A673 (cell line): Measurements from ENCODE around the gene CLDN25. TPM values are rescaled to one million over a fixed set of nuclear protein-coding genes. Genes with fewer than 3 reads are reported as not detected.

Source experiments
- BruUV-seq: library from RNA; stranded (reverse); fragments of 400-500 nt; replicated peaks from 2 replicates; lab custom pipeline; 2021; lab: Mats Ljungman, UMichigan
- CTCF ChIA-PET: fragments of 300-600 bp; sonication (Branson Sonifier 250); formaldehyde crosslinking; loops from one replicate; lab custom pipeline; 2022; ENCODE audit warnings: antibody characterized with exemption; lab: Charles Lee
- POLR2A ChIA-PET: fragments of 300-600 bp; sonication (Branson Sonifier 250); formaldehyde crosslinking; loops from one replicate; lab custom pipeline; 2022; ENCODE audit warnings: antibody characterized with exemption; ENCODE audit not compliant: low non-redundant PET; lab: Charles Lee
- DNase-seq: peaks from one replicate; pipeline ENCODE4 v3.0.0-alpha.2; 2015; ENCODE audit warnings: low spot score
- H3K27ac ChIP-seq: fragments of 200-600 bp; sonication (generic); 2 replicates; pipeline ENCODE4 v1.5.1; 2016; ENCODE audit warnings: mixed run types, low read depth, mild to moderate bottlenecking, mixed read lengths, antibody characterized with exemption, low read length; ENCODE audit not compliant: poor library complexity, severe bottlenecking
- H3K27me3 ChIP-seq: fragments of 200-600 bp; sonication (generic); replicated peaks from 2 replicates; pipeline ENCODE4 v1.6.1; 2017; ENCODE audit warnings: mixed run types, low read depth, mild to moderate bottlenecking, mixed read lengths, antibody characterized with exemption, low read length; ENCODE audit not compliant: insufficient read depth, poor library complexity
- H3K36me3 ChIP-seq: fragments of 200-600 bp; sonication (generic); 2 replicates; pipeline ENCODE4 v1.6.1; 2016; ENCODE audit warnings: mixed run types, mild to moderate bottlenecking, mixed read lengths, antibody characterized with exemption, low read length; ENCODE audit not compliant: insufficient read depth, poor library complexity, severe bottlenecking
- H3K4me1 ChIP-seq: fragments of 200-600 bp; sonication (generic); 2 replicates; pipeline ENCODE4 v1.6.1; 2017; ENCODE audit warnings: mixed run types, mild to moderate bottlenecking, mixed read lengths, antibody characterized with exemption, low read length; ENCODE audit not compliant: insufficient read depth, poor library complexity, severe bottlenecking
- H3K4me3 ChIP-seq: fragments of 200-600 bp; sonication (generic); 2 replicates; pipeline ENCODE4 v1.5.1; 2016; ENCODE audit warnings: low read depth, mixed run types, mild to moderate bottlenecking, mixed read lengths, low read length; ENCODE audit not compliant: poor library complexity, severe bottlenecking
- H3K9me3 ChIP-seq: fragments of 200-600 bp; sonication (generic); 2 replicates; pipeline ENCODE4 v1.6.1; 2016; ENCODE audit warnings: mixed run types, low read depth, mild to moderate bottlenecking, mixed read lengths, antibody characterized with exemption, low read length; ENCODE audit not compliant: poor library complexity, severe bottlenecking
- CTCF ChIP-seq: fragments of 300-800, 200-600 bp; sonication (generic); conservative IDR thresholded peaks from 2 replicates; pipeline ENCODE4 v1.5.1; 2017; ENCODE audit warnings: low read depth, mild to moderate bottlenecking, antibody characterized with exemption, low read length, moderate library complexity, mixed read lengths
- EZH2 ChIP-seq: fragments of 200-600 bp; sonication (generic); IDR thresholded peaks from 2 replicates; pipeline ENCODE4 v1.6.1; 2017; ENCODE audit warnings: borderline replicate concordance, low read depth, mild to moderate bottlenecking, mixed read lengths, antibody characterized with exemption, low read length; ENCODE audit not compliant: poor library complexity, severe bottlenecking
- intact Hi-C: fragments of 100-400 bp; cut with micrococcal nuclease; formaldehyde crosslinking; loops from one replicate; pipeline ENCODE4 v1.10.0; 2022; ENCODE audit not compliant: unreplicated experiment
- total RNA-seq: library from RNA; stranded (reverse); gene quantifications from 2 replicates; pipeline ENCODE4 v1.2.3, GENCODE V29; 2021

The CLDN25 gene
- total RNA-seq, 1 experiment from 2014 or later = not detected

DNA sequence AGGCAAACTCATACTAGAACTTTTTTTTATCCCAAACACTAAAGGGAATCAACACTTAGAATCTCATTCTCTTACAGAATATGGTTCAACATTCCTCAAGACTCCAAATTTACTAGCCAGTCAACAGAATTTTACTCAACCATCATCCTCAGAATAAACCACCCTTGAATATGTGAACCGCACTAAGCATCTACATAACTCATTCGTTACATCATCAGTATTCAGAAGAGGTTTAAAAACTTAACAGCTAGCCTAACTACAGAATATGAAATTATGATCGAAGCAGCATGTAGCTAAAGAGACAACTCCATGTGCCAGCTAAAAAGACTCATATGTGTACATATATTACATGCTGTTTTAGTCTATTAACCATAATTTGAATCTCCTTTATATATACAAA lies 47.9 kb downstream of the CLDN25 start:
- ChIA-PET CTCF (no interaction called here), POLR2A (no interaction called here)
- no peaks in the 10 kb centered on the region for H3K36me3 ChIP-seq

DNA sequence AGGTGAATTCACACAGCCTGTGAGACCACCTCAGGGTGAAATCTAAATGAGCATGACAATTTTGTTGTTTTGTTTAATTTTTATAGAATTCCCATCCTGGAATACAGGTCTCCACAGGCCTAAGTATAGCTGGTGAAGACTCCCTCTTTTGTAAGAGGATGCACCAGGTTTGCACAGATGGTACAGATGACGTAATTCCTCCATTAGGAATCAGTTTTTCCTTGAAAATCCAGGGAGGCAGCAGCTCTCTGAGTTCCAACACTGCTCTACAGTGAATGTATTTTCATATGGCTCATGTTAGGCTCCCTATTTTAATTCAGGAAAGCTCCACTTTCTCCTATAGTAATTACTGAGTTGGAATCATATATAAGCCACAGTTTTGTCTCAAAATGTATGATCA lies 48.6 kb downstream of the CLDN25 start:
- ChIA-PET POLR2A (no interaction called here), CTCF (no interaction called here)
- no peak for TF ChIP-seq CTCF
- no peak for TF ChIP-seq EZH2
- no peaks in the 10 kb centered on the region for H3K4me1 ChIP-seq
- H3K27ac ChIP-seq = no peak overlapping the region
- H3K36me3 ChIP-seq = no peaks in the 10 kb centered on the region
- H3K4me3 ChIP-seq = no peak overlapping the region
- H3K9me3 ChIP-seq = peaks cover 6% of the 10 kb centered on the region
- intact Hi-C loops = no loop called here
- no peaks in the 10 kb centered on the region for H3K27me3 ChIP-seq
- no TSS peak for BruUV-seq
- no peak for DNase-seq

More for the DNA sequence above, 47.9 kb downstream of the CLDN25 start:
- Histone ChIP-seq H3K9me3 (peaks cover 6% of the 10 kb centered on the region), H3K27ac (no peak overlapping the region), H3K4me3 (no peak overlapping the region), H3K4me1 (no peaks in the 10 kb centered on the region), H3K27me3 (no peaks in the 10 kb centered on the region)
- no peak for DNase-seq
- intact Hi-C loops = no loop called here
- BruUV-seq = no TSS peak
- TF ChIP-seq CTCF = no peak
- no peak for TF ChIP-seq EZH2

GRCh38 chr11:113829751-113830150 lies 50.2 kb downstream of the CLDN25 start:
- Histone ChIP-seq H3K36me3 (no peaks in the 10 kb centered on the region), H3K27ac (no peak overlapping the region), H3K9me3 (peaks cover 6% of the 10 kb centered on the region), H3K27me3 (no peaks in the 10 kb centered on the region), H3K4me1 (no peaks in the 10 kb centered on the region), H3K4me3 (no peak overlapping the region)
- TF ChIP-seq EZH2 = no peak
- no peak for TF ChIP-seq CTCF
- intact Hi-C loops = no loop called here
- no TSS peak for BruUV-seq
- ChIA-PET POLR2A (no interaction called here), CTCF (no interaction called here)
- DNase-seq = no peak

Other genes starting within 250 kb of the CLDN25 start
- 1.5 and 2.9 TPM in 2 replicates for gene TMPRSS5, start 73.5 kb upstream of the CLDN25 start, total RNA-seq
- 31.4 TPM in 2 replicates for gene ZW10, start 6.1 kb upstream of the CLDN25 start, total RNA-seq
- 23.7 and 37.6 TPM in 2 replicates for gene USP28, start 95.8 kb downstream of the CLDN25 start, total RNA-seq
- not detected in 2 replicates for gene HTR3B, start 125.0 kb downstream of the CLDN25 start, total RNA-seq
- not detected in 2 replicates for gene HTR3A, start 195.3 kb downstream of the CLDN25 start, total RNA-seq